GM12878 (cell line): ENCODE data around the gene NBPF1. TPM values are rescaled to one million over a fixed set of nuclear protein-coding genes. Genes with fewer than 3 reads are reported as not detected.

Experiments
- ATAC-seq: fragments of 200-7000 bp; cut with Tn5 transposase; 3 replicates; pipeline ENCODE4 v1.9.1; 2020; ENCODE audit warnings: mild to moderate bottlenecking, moderate library complexity
- BruUV-seq: library from RNA; stranded (reverse); fragments of 400-500 nt; replicated peaks from 2 replicates; lab custom pipeline; 2021; lab: Mats Ljungman, UMichigan
- CTCF ChIA-PET: fragments of 300-600 bp; sonication (Branson Sonifier 250); formaldehyde crosslinking; extraction: SDS; loops from one replicate; lab custom pipeline; 2021; ENCODE audit warnings: inconsistent platforms; lab: Yijun Ruan, JAX
- POLR2A ChIA-PET: fragments of 350-600 bp; formaldehyde crosslinking; extraction: SDS; loops from one replicate; lab custom pipeline; 2021; ENCODE audit warnings: inconsistent platforms; lab: Charles Lee
- RAD21 ChIA-PET: fragments of 300-600 bp; sonication (Branson Sonifier 250); formaldehyde crosslinking; loops from one replicate; lab custom pipeline; 2023; ENCODE audit warnings: antibody characterized with exemption; ENCODE audit not compliant: unreplicated experiment; lab: Charles Lee
- SMC1A ChIA-PET: fragments of 300-600 bp; sonication (Branson Sonifier 250); formaldehyde crosslinking; loops from one replicate; lab custom pipeline; 2023; ENCODE audit not compliant: unreplicated experiment, uncharacterized antibody; lab: Charles Lee
- DNase-seq: peaks from one replicate; pipeline ENCODE4 v3.0.0-alpha.2; 2011; ENCODE audit warnings: low read depth, low spot score
- FAIRE-seq: peaks from 3 replicates; lab custom pipeline; 2011; peaks lifted over from hg19 to GRCh38; lab: Jason Lieb, UNC
- H2AFZ ChIP-seq: 2 replicates; pipeline ENCODE4 v1.6.0; 2011; ENCODE audit warnings: low read depth, low read length, control low read depth; ENCODE audit not compliant: control insufficient read depth
- H3K27ac ChIP-seq: 2 replicates; pipeline ENCODE4 v1.5.1; 2011; ENCODE audit warnings: control low read depth; ENCODE audit not compliant: control insufficient read depth, insufficient read depth
- H3K27me3 ChIP-seq, 2 experiments: replicated peaks in 1 of 2; 2 replicates each; pipeline versions ENCODE4 v1.6.0 to v1.6.1; 2011; ENCODE audit warnings: low read length in 1 of 2; ENCODE audit not compliant: control insufficient read depth in 2 of 2, insufficient read depth in 2 of 2
- H3K36me3 ChIP-seq, 2 experiments: 2 replicates each; pipeline ENCODE4 v1.5.1; 2011; ENCODE audit warnings: low read length in 1 of 2; ENCODE audit not compliant: control insufficient read depth in 2 of 2, insufficient read depth in 2 of 2
- H3K4me1 ChIP-seq: 2 replicates; pipeline ENCODE4 v1.6.1; 2011; ENCODE audit warnings: mild to moderate bottlenecking, low read length, moderate library complexity, mixed read lengths; ENCODE audit not compliant: control insufficient read depth, insufficient read depth
- H3K4me2 ChIP-seq: 2 replicates; pipeline ENCODE4 v1.6.0; 2011; ENCODE audit warnings: control low read depth; ENCODE audit not compliant: control insufficient read depth, insufficient read depth
- H3K4me3 ChIP-seq: fragments of 200-600 bp; sonication (generic); 2 replicates; pipeline ENCODE4 v1.5.1; 2016
- H3K79me2 ChIP-seq: 2 replicates; pipeline ENCODE4 v1.6.0; 2011; ENCODE audit warnings: low read length; ENCODE audit not compliant: control insufficient read depth, insufficient read depth
- H3K9ac ChIP-seq: 2 replicates; pipeline ENCODE4 v1.8.0; 2011; ENCODE audit warnings: low read length, control low read depth, mixed read lengths; ENCODE audit not compliant: control insufficient read depth, insufficient read depth
- H3K9me3 ChIP-seq: replicated peaks from 3 replicates; pipeline ENCODE4 v1.5.1; 2011; ENCODE audit warnings: mild to moderate bottlenecking, low read length; ENCODE audit not compliant: control insufficient read depth, insufficient read depth
- H4K20me1 ChIP-seq: 2 replicates; pipeline ENCODE4 v1.6.0; 2011; ENCODE audit not compliant: control insufficient read depth, insufficient read depth
- BACH1 ChIP-seq: fragments of 450-650 bp; IDR thresholded peaks from 2 replicates; pipeline ENCODE4 v1.6.1; 2017; ENCODE audit warnings: mild to moderate bottlenecking, borderline replicate concordance
- BCL11A ChIP-seq: IDR thresholded peaks from 2 replicates; pipeline ENCODE4 v1.6.1; 2011; ENCODE audit warnings: low read depth, low read length
- BHLHE40 ChIP-seq, 2 experiments: fragments of 450-650 bp in 1 of 2; IDR thresholded peaks; 2 replicates each; pipeline ENCODE4 v1.6.1; 2011 to 2017; ENCODE audit warnings: low read depth in 2 of 2, borderline replicate concordance in 1 of 2, improper control_type of control experiment in 1 of 2, low read length in 1 of 2, mild to moderate bottlenecking in 1 of 2
- EED ChIP-seq: sonication (generic); IDR thresholded peaks from 2 replicates; pipeline ENCODE4 v1.6.1; 2016; ENCODE audit warnings: antibody characterized with exemption, low read depth
- EGR1 ChIP-seq, 2 experiments: IDR thresholded peaks; 1 replicate in 1 of 2; 2 replicates in 1 of 2; pipeline ENCODE4 v1.6.1; 2011 to 2012; ENCODE audit warnings: low read depth in 2 of 2, low read length in 2 of 2, borderline replicate concordance in 1 of 2, mild to moderate bottlenecking in 1 of 2, moderate library complexity in 1 of 2
- ESRRA ChIP-seq: IDR thresholded peaks from 2 replicates; pipeline ENCODE4 v1.6.1; 2012; ENCODE audit warnings: mild to moderate bottlenecking, low read length, improper control_type of control experiment
- ETV6 ChIP-seq, 2 experiments: fragments of 450-650 bp in 1 of 2; IDR thresholded peaks in 1 of 2; conservative IDR thresholded peaks in 1 of 2; 2 replicates each; pipeline ENCODE4 v1.6.1; 2014; ENCODE audit warnings: antibody characterized with exemption in 1 of 2, borderline replicate concordance in 1 of 2, low read depth in 1 of 2, mild to moderate bottlenecking in 1 of 2, moderate library complexity in 1 of 2
- FOXM1 ChIP-seq: IDR thresholded peaks from 2 replicates; pipeline ENCODE4 v1.6.1; 2012; ENCODE audit warnings: low read depth, mild to moderate bottlenecking, inconsistent platforms, low read length, moderate library complexity
- GATAD2B ChIP-seq: fragments of 450-650 bp; conservative IDR thresholded peaks from 2 replicates; pipeline ENCODE4 v1.6.1; 2017; ENCODE audit warnings: low read depth, mild to moderate bottlenecking, moderate library complexity
- MXI1 ChIP-seq: fragments of 150-350 bp; IDR thresholded peaks from 2 replicates; pipeline ENCODE4 v1.6.1; 2011; ENCODE audit warnings: low read depth, mild to moderate bottlenecking, inconsistent platforms, low read length, improper control_type of control experiment
- NR2F1 ChIP-seq: fragments of 450-650 bp; conservative IDR thresholded peaks from 2 replicates; pipeline ENCODE4 v1.6.1; 2017; ENCODE audit warnings: mild to moderate bottlenecking
- POLR2A ChIP-seq: IDR thresholded peaks from 2 replicates; pipeline ENCODE4 v1.6.1; 2011; ENCODE audit warnings: low read depth, mild to moderate bottlenecking, low read length
- POLR2AphosphoS5 ChIP-seq: IDR thresholded peaks from 2 replicates; pipeline ENCODE4 v1.6.1; 2011; ENCODE audit warnings: mild to moderate bottlenecking, low read length, inconsistent platforms
- RFX5 ChIP-seq: IDR thresholded peaks from 2 replicates; pipeline ENCODE4 v1.6.1; 2011; ENCODE audit warnings: low read depth, low read length, improper control_type of control experiment
- SMARCA5 ChIP-seq: fragments of 450-650 bp; IDR thresholded peaks from 2 replicates; pipeline ENCODE4 v1.6.1; 2017; ENCODE audit warnings: mild to moderate bottlenecking
- SUZ12 ChIP-seq: fragments of 200-600 bp; sonication (generic); IDR thresholded peaks from one replicate; pipeline ENCODE4 v1.6.1; 2018; ENCODE audit warnings: antibody characterized with exemption, mild to moderate bottlenecking; ENCODE audit not compliant: unreplicated experiment
- ZNF24 ChIP-seq: fragments of 450-650 bp; IDR thresholded peaks from 2 replicates; pipeline ENCODE4 v1.6.1; 2017; ENCODE audit warnings: antibody characterized with exemption, mild to moderate bottlenecking
- WGBS: methylation state at CpG from one replicate; pipeline ENCODE4 v1.1.6; 2016; ENCODE audit warnings: low lambda C conversion rate; ENCODE audit not compliant: insufficient replicate concordance, insufficient coverage; ENCODE audit errors: missing lambda C conversion rate; 5-methylcytosine and 5-hydroxymethylcytosine counted together
- in situ Hi-C: fragments of 300-500 bp; cut with MboI; formaldehyde crosslinking; loops from 9 replicates; pipeline ENCODE4 v1.14.3; 2018; ENCODE audit warnings: mixed read lengths
- intact Hi-C: fragments of 100-400 bp; cut with micrococcal nuclease; formaldehyde crosslinking; loops from one replicate; pipeline ENCODE4 v1.14.2; 2022; ENCODE audit not compliant: unreplicated experiment
- polyA plus RNA-seq, 11 experiments: library from polyadenylated mRNA; depleted of rRNA in 4 of 11; unstranded in 6 of 11; stranded (reverse) in 5 of 11; fragments of >200 nt; fragmentation: Nextera tagmentation in 4 of 11; fragmentation: Illumina TruSeq in 1 of 11; extraction: Ambion mirVana in 4 of 11; extraction: Trizol in 1 of 11; gene quantifications; 1 replicate in 1 of 11; 2 replicates in 10 of 11; pipeline versions ENCODE4 v1.2.1 to v1.2.3, GENCODE V29; 2011 to 2016; ENCODE audit warnings: inconsistent platforms in 2 of 11, missing spikeins in 2 of 11, low read depth in 1 of 11
- total RNA-seq, 4 experiments: library from RNA; depleted of rRNA in 3 of 4; stranded (reverse); fragments of >200 nt in 3 of 4; fragmentation: Illumina TruSeq in 1 of 4; extraction: Trizol in 1 of 4; gene quantifications; 2 replicates each; pipeline versions ENCODE4 v1.2.1 to v1.2.3, GENCODE V29; 2013 to 2021
- TF ChIP-seq, protein P1 (sequence below): fragments of 450-650 bp; IDR thresholded peaks from 2 replicates; pipeline ENCODE4 v1.6.1; 2017; ENCODE audit warnings: mild to moderate bottlenecking, moderate library complexity
- TF ChIP-seq, protein P2 (sequence below): IDR thresholded peaks from 2 replicates; pipeline ENCODE4 v1.6.1; 2011; ENCODE audit warnings: low read depth, low read length, improper control_type of control experiment, borderline replicate concordance
- TF ChIP-seq, protein P3 (sequence below): IDR thresholded peaks from 2 replicates; pipeline ENCODE4 v1.6.1; 2011; ENCODE audit warnings: mild to moderate bottlenecking, low read depth, low read length, moderate library complexity; ENCODE audit not compliant: insufficient replicate concordance

The NBPF1 gene
- total and polyA plus RNA-seq, 10 of the 15 experiments (the other 5 are each of a cell fraction or from before 2014, with no cell fraction given), result 0.20 to 3.4 (median 0.71) TPM

DNA sequence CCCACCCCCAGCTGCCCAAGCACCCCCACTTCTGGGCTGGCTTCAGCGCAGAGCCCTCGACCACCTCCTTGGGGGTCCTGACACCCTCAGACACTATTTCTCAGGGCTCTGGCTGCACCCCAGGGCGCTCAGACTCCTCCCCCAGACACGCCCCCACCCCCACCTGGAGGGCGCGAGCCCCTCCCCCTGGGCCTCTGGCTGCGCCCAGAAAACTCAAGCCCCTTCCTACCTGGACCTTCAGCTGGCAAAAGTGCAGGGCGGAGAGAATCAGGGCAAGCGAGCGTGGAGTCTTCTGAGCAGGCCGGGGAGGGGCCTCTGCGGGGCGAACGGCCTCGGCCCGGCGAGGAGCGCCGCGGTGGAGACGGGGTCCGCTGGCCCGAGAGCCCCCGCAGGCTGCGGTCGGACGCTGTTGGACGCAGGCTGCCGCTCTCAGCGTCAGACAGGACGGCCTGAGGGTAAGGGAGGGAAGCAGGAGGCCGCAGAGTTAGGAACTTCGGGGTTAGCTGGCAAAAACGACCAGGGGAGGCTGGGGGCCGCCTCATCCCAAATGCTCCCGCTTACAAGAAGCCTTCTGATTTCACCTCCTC lies 17.4 kb upstream of the NBPF1 start:
- Histone ChIP-seq H3K9ac (no peak overlapping the region), H2AFZ (no peak overlapping the region), H3K4me3 (no peak overlapping the region), H3K27me3 (no peaks in the 10 kb centered on the region), H3K4me2 (no peak overlapping the region), H3K79me2 (no peaks in the 10 kb centered on the region), H3K9me3 (no peaks in the 10 kb centered on the region), H3K36me3 (peaks cover 17 to 50% of the 10 kb centered on the region in 2 experiments), H3K4me1 (no peaks in the 10 kb centered on the region), H3K27ac (no peak overlapping the region), H4K20me1 (no peaks in the 10 kb centered on the region)
- ATAC-seq (no peak), FAIRE-seq (no peak), DNase-seq (no peak)
- ChIA-PET RAD21 (no interaction called here), POLR2A (no interaction called here), SMC1A (no interaction called here), CTCF (no interaction called here)
- no TSS peak for BruUV-seq
- 94% methylated on average over 36 of the region's 36 CpGs for WGBS
- intact Hi-C loops (no loop called here), in situ Hi-C loops (no loop called here)
- TF ChIP-seq GATAD2B (peak; percentile 33; the same call in 1 of the 2 replicates), SUZ12 (no peak), EGR1 (IDR thresholded peaks at IDR 0.05; ENCODE audit: borderline replicate concordance in 1 of 2, low read depth in 2 of 2, low read length in 2 of 2) (no peak), FOXM1 (no peak), EED (no peak), BACH1 (no peak), RFX5 (no peak), MXI1 (no peak), POLR2AphosphoS5 (0 out of 2 replicates have a peak, but pooled peaks have one; percentile 16), ESRRA (no peak), SMARCA5 (no peak), ZNF24 (no peak), NR2F1 (no peak), POLR2A (0 out of 2 replicates have a peak, but pooled peaks have one; percentile 22), BCL11A (no peak), BHLHE40 (IDR thresholded peaks at IDR 0.05; ENCODE audit: borderline replicate concordance in 1 of 2, low read depth in 2 of 2, low read length in 1 of 2) (no peak), ETV6 (conservative IDR thresholded peaks at IDR 0.05 in 1 of 2, IDR thresholded peaks at IDR 0.05 in 1 of 2; ENCODE audit: borderline replicate concordance in 1 of 2, low read depth in 1 of 2) (no peak)
- TF ChIP-seq, protein P1, sequence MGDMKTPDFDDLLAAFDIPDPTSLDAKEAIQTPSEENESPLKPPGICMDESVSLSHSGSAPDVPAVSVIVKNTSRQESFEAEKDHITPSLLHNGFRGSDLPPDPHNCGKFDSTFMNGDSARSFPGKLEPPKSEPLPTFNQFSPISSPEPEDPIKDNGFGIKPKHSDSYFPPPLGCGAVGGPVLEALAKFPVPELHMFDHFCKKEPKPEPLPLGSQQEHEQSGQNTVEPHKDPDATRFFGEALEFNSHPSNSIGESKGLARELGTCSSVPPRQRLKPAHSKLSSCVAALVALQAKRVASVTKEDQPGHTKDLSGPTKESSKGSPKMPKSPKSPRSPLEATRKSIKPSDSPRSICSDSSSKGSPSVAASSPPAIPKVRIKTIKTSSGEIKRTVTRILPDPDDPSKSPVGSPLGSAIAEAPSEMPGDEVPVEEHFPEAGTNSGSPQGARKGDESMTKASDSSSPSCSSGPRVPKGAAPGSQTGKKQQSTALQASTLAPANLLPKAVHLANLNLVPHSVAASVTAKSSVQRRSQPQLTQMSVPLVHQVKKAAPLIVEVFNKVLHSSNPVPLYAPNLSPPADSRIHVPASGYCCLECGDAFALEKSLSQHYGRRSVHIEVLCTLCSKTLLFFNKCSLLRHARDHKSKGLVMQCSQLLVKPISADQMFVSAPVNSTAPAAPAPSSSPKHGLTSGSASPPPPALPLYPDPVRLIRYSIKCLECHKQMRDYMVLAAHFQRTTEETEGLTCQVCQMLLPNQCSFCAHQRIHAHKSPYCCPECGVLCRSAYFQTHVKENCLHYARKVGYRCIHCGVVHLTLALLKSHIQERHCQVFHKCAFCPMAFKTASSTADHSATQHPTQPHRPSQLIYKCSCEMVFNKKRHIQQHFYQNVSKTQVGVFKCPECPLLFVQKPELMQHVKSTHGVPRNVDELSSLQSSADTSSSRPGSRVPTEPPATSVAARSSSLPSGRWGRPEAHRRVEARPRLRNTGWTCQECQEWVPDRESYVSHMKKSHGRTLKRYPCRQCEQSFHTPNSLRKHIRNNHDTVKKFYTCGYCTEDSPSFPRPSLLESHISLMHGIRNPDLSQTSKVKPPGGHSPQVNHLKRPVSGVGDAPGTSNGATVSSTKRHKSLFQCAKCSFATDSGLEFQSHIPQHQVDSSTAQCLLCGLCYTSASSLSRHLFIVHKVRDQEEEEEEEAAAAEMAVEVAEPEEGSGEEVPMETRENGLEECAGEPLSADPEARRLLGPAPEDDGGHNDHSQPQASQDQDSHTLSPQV, result no peak
- TF ChIP-seq, protein P2, sequence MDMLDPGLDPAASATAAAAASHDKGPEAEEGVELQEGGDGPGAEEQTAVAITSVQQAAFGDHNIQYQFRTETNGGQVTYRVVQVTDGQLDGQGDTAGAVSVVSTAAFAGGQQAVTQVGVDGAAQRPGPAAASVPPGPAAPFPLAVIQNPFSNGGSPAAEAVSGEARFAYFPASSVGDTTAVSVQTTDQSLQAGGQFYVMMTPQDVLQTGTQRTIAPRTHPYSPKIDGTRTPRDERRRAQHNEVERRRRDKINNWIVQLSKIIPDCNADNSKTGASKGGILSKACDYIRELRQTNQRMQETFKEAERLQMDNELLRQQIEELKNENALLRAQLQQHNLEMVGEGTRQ, result no peak
- TF ChIP-seq, protein P3, sequence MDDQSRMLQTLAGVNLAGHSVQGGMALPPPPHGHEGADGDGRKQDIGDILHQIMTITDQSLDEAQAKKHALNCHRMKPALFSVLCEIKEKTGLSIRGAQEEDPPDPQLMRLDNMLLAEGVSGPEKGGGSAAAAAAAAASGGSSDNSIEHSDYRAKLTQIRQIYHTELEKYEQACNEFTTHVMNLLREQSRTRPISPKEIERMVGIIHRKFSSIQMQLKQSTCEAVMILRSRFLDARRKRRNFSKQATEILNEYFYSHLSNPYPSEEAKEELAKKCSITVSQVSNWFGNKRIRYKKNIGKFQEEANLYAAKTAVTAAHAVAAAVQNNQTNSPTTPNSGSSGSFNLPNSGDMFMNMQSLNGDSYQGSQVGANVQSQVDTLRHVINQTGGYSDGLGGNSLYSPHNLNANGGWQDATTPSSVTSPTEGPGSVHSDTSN, result no peak
